Mesodermal cell (in vitro differentiated cells): Measurements from ENCODE around the gene C1QL1.

Experiments used
- H3K27ac ChIP-seq: 2 replicates; pipeline ENCODE4 v1.7.0; 2013; ENCODE audit warnings: mild to moderate bottlenecking, low read depth, low read length, moderate library complexity; ENCODE audit not compliant: severe bottlenecking
- H3K36me3 ChIP-seq: 2 replicates; pipeline ENCODE4 v1.7.1; 2013; ENCODE audit warnings: mild to moderate bottlenecking, low read length, moderate library complexity; ENCODE audit not compliant: control insufficient read depth, insufficient read depth
- H3K4me1 ChIP-seq: one replicate; pipeline ENCODE4 v1.7.1; 2013; ENCODE audit warnings: mild to moderate bottlenecking, low read length; ENCODE audit not compliant: insufficient read depth, control insufficient read depth, poor library complexity, severe bottlenecking
- H3K4me3 ChIP-seq: 2 replicates; pipeline ENCODE4 v1.7.0; 2013; ENCODE audit warnings: low read length, control low read depth, mild to moderate bottlenecking; ENCODE audit not compliant: insufficient read depth, poor library complexity, severe bottlenecking; ENCODE audit errors: extremely low read depth
- H3K9me3 ChIP-seq: 2 replicates; pipeline ENCODE4 v1.7.1; 2013; ENCODE audit warnings: mild to moderate bottlenecking, low read length, moderate library complexity; ENCODE audit not compliant: control insufficient read depth
- WGBS, 2 experiments: methylation state at CpG; one replicate each; pipeline ENCODE4 v1.1.5; 2013; ENCODE audit warnings: missing lambda C conversion rate in 2 of 2; ENCODE audit not compliant: insufficient coverage in 2 of 2; 5-methylcytosine and 5-hydroxymethylcytosine counted together

C1QL1 gene

GRCh38 chr17:44928136-44928535, 40.0 kb downstream of the C1QL1 start:
- 95 to 97% methylated on average over 10 to 15 of the region's 15 CpGs for WGBS, 2 experiments
- Histone ChIP-seq H3K36me3 (peaks cover 73% of the 10 kb centered on the region), H3K27ac (no peak overlapping the region)

GRCh38 chr17:44927696-44928095, 40.4 kb downstream of the C1QL1 start:
- H3K4me1 ChIP-seq, result no peaks in the 10 kb centered on the region
- H3K27ac ChIP-seq, result no peak overlapping the region
- WGBS, 2 experiments, result 100% methylated on average over 3 of the region's 3 CpGs
- H3K36me3 ChIP-seq, result peaks cover 69% of the 10 kb centered on the region
- no peak overlapping the region for H3K4me3 ChIP-seq
- H3K9me3 ChIP-seq, result no peaks in the 10 kb centered on the region

More at GRCh38 chr17:44928136-44928535, 40.0 kb downstream of the C1QL1 start:
- H3K9me3 ChIP-seq, result no peaks in the 10 kb centered on the region
- H3K4me1 ChIP-seq, result no peaks in the 10 kb centered on the region
- no peak overlapping the region for H3K4me3 ChIP-seq

GRCh38 chr17:44926821-44927525, 41.1 kb downstream of the C1QL1 start:
- H3K4me1 ChIP-seq, result no peaks in the 10 kb centered on the region
- WGBS, 2 experiments, result 97 to 100% methylated on average over 6 to 8 of the region's 15 CpGs
- H3K27ac ChIP-seq, result no peak overlapping the region
- peaks cover 61% of the 10 kb centered on the region for H3K36me3 ChIP-seq
- H3K4me3 ChIP-seq, result no peak overlapping the region
- no peaks in the 10 kb centered on the region for H3K9me3 ChIP-seq

GRCh38 chr17:44925731-44926697, 42.1 kb downstream of the C1QL1 start:
- H3K9me3 ChIP-seq, result no peaks in the 10 kb centered on the region
- no peaks in the 10 kb centered on the region for H3K4me1 ChIP-seq
- no peak overlapping the region for H3K4me3 ChIP-seq
- 97 to 99% methylated on average over 15 to 16 of the region's 18 CpGs for whole genome bisulfite sequencing, 2 experiments
- peaks cover 52% of the 10 kb centered on the region for H3K36me3 ChIP-seq
- H3K27ac ChIP-seq, result no peak overlapping the region

- no peaks in the 10 kb centered on the region for H3K9me3 ChIP-seq
- no peaks in the 10 kb centered on the region for H3K4me1 ChIP-seq
- no peak overlapping the region for H3K27ac ChIP-seq
- peaks cover 35% of the 10 kb centered on the region for H3K36me3 ChIP-seq
- WGBS, 2 experiments, result 86 to 95% methylated on average over 5 to 9 of the region's 9 CpGs
- no peak overlapping the region for H3K4me3 ChIP-seq
Measured at GRCh38 chr17:44924107-44924544, 44.0 kb downstream of the C1QL1 start.

- Histone ChIP-seq H3K27ac (no peak overlapping the region), H3K9me3 (no peaks in the 10 kb centered on the region), H3K4me3 (no peak overlapping the region), H3K4me1 (no peaks in the 10 kb centered on the region), H3K36me3 (peaks cover 23% of the 10 kb centered on the region)
- 88 to 94% methylated on average over 16 to 18 of the region's 19 CpGs for WGBS, 2 experiments
Measured at GRCh38 chr17:44922746-44923470, 45.2 kb downstream of the C1QL1 start.

GRCh38 chr17:44922136-44922535, 46.0 kb downstream of the C1QL1 start:
- Histone ChIP-seq H3K27ac (no peak overlapping the region), H3K4me3 (no peak overlapping the region), H3K4me1 (no peaks in the 10 kb centered on the region), H3K9me3 (no peaks in the 10 kb centered on the region), H3K36me3 (peaks cover 15% of the 10 kb centered on the region)
- 95 to 98% methylated on average over 4 to 6 of the region's 6 CpGs for WGBS, 2 experiments

GRCh38 chr17:44921122-44921882, 46.8 kb downstream of the C1QL1 start:
- 45 to 52% methylated on average over 9 to 11 of the region's 11 CpGs for WGBS, 2 experiments
- Histone ChIP-seq H3K4me3 (no peak overlapping the region), H3K36me3 (peaks cover 7% of the 10 kb centered on the region), H3K27ac (no peak overlapping the region), H3K9me3 (no peaks in the 10 kb centered on the region), H3K4me1 (no peaks in the 10 kb centered on the region)

GRCh38 chr17:44920565-44920940, 47.5 kb downstream of the C1QL1 start:
- no peaks in the 10 kb centered on the region for H3K36me3 ChIP-seq
- WGBS, 2 experiments, result 87 to 91% methylated on average over 7 of the region's 7 CpGs

More at GRCh38 chr17:44920565-44920940, 47.5 kb downstream of the C1QL1 start:
- Histone ChIP-seq H3K27ac (no peak overlapping the region), H3K9me3 (no peaks in the 10 kb centered on the region), H3K4me1 (no peaks in the 10 kb centered on the region), H3K4me3 (no peak overlapping the region)
